Liver (tissue), 9 donors: ENCODE measurements around the gene ZC3H18. TPM values are rescaled to one million over a fixed set of nuclear protein-coding genes. Genes with fewer than 3 reads are reported as not detected.

Experiments used
- DNase-seq: peaks from one replicate; pipeline ENCODE4 v3.0.0-alpha.2; 2017; ENCODE audit warnings: low spot score
- H3K27ac ChIP-seq, 2 donors: one replicate each; pipeline ENCODE4 v1.7.0; 2013; ENCODE audit warnings: inconsistent platforms in 2 of 2, low read length in 2 of 2, control low read depth in 1 of 2, low read depth in 1 of 2, mild to moderate bottlenecking in 1 of 2
- H3K27me3 ChIP-seq, 4 donors: one replicate each; pipeline versions ENCODE4 v1.6.1 to v1.7.0; 2013; ENCODE audit warnings: low read length in 3 of 4, inconsistent platforms in 1 of 4, mild to moderate bottlenecking in 1 of 4, moderate library complexity in 1 of 4; ENCODE audit not compliant: control insufficient read depth in 4 of 4, insufficient read depth in 4 of 4
- H3K36me3 ChIP-seq, 4 donors: one replicate each; pipeline versions ENCODE4 v1.6.1 to v1.7.0; 2013; ENCODE audit warnings: low read length in 3 of 4, mild to moderate bottlenecking in 3 of 4, low read depth in 1 of 4, moderate library complexity in 1 of 4; ENCODE audit not compliant: control insufficient read depth in 4 of 4, insufficient read depth in 3 of 4
- H3K4me1 ChIP-seq, 4 donors: one replicate each; pipeline versions ENCODE4 v1.6.1 to v1.7.0; 2013; ENCODE audit warnings: low read length in 3 of 4, mild to moderate bottlenecking in 3 of 4, moderate library complexity in 1 of 4; ENCODE audit not compliant: control insufficient read depth in 4 of 4, insufficient read depth in 4 of 4
- H3K4me3 ChIP-seq, 3 donors: one replicate each; pipeline versions ENCODE4 v1.6.1 to v1.7.0; 2013; ENCODE audit warnings: low read length in 3 of 3, control low read depth in 1 of 3, low read depth in 1 of 3, mild to moderate bottlenecking in 1 of 3
- H3K9ac ChIP-seq, 2 donors: one replicate each; pipeline ENCODE4 v1.7.0; 2013; ENCODE audit warnings: low read length in 2 of 2, mild to moderate bottlenecking in 2 of 2, moderate library complexity in 2 of 2, control low read depth in 1 of 2, low read depth in 1 of 2
- H3K9me3 ChIP-seq, 4 donors: one replicate each; pipeline versions ENCODE4 v1.6.1 to v1.7.0; 2013; ENCODE audit warnings: low read length in 3 of 4; ENCODE audit not compliant: control insufficient read depth in 4 of 4
- EGR1 ChIP-seq, 2 donors: IDR thresholded peaks; 2 replicates each; pipeline ENCODE4 v1.6.1; 2016 to 2018; ENCODE audit warnings: antibody characterized with exemption in 2 of 2, low read depth in 2 of 2
- FOXA1 ChIP-seq: IDR thresholded peaks from 2 replicates; pipeline ENCODE4 v1.6.1; 2016; ENCODE audit warnings: antibody characterized with exemption
- FOXA2 ChIP-seq: IDR thresholded peaks from 2 replicates; pipeline ENCODE4 v1.6.1; 2016; ENCODE audit warnings: antibody characterized with exemption
- GABPA ChIP-seq, 2 donors: IDR thresholded peaks in 1 of 2; conservative IDR thresholded peaks in 1 of 2; 2 replicates each; pipeline ENCODE4 v1.6.1; 2016; ENCODE audit warnings: antibody characterized with exemption in 2 of 2, mild to moderate bottlenecking in 1 of 2, moderate library complexity in 1 of 2
- HNF4A ChIP-seq, 2 donors: conservative IDR thresholded peaks; 2 replicates each; pipeline ENCODE4 v1.6.1; 2016; ENCODE audit warnings: antibody characterized with exemption in 2 of 2, mild to moderate bottlenecking in 2 of 2
- HNF4G ChIP-seq: IDR thresholded peaks from 2 replicates; pipeline ENCODE4 v1.6.1; 2016; ENCODE audit warnings: antibody characterized with exemption
- JUND ChIP-seq, 2 donors: IDR thresholded peaks; 2 replicates each; pipeline ENCODE4 v1.6.1; 2016; ENCODE audit warnings: antibody characterized with exemption in 2 of 2
- NR2F2 ChIP-seq: IDR thresholded peaks from 2 replicates; pipeline ENCODE4 v1.6.1; 2016; ENCODE audit warnings: antibody characterized with exemption
- RAD21 ChIP-seq, 2 donors: IDR thresholded peaks; 2 replicates each; pipeline ENCODE4 v1.6.1; 2016; ENCODE audit warnings: antibody characterized with exemption in 2 of 2, mild to moderate bottlenecking in 2 of 2
- RXRA ChIP-seq, 2 donors: IDR thresholded peaks; 2 replicates each; pipeline ENCODE4 v1.6.1; 2017 to 2018; ENCODE audit warnings: antibody characterized with exemption in 2 of 2, mild to moderate bottlenecking in 1 of 2
- SP1 ChIP-seq: IDR thresholded peaks from 2 replicates; pipeline ENCODE4 v1.6.1; 2018; ENCODE audit warnings: antibody characterized with exemption, mild to moderate bottlenecking
- TAF1 ChIP-seq: conservative IDR thresholded peaks from 2 replicates; pipeline ENCODE4 v1.6.1; 2016; ENCODE audit warnings: antibody characterized with exemption, mild to moderate bottlenecking
- YY1 ChIP-seq: IDR thresholded peaks from 2 replicates; pipeline ENCODE4 v1.6.1; 2016; ENCODE audit warnings: antibody characterized with exemption, mild to moderate bottlenecking
- WGBS: extraction: QIAGEN DNeasy Blood & Tissue Kit; methylation state at CpG from one replicate; pipeline ENCODE4 v1.1.7; 2013; 5-methylcytosine and 5-hydroxymethylcytosine counted together
- polyA plus RNA-seq, 2 donors: library from polyadenylated mRNA; stranded (reverse) in 1 of 2; unstranded in 1 of 2; fragments of 200-250 nt in 1 of 2; fragments of >200 nt in 1 of 2; fragmentation: Nextera tagmentation in 1 of 2; extraction: Ambion mirVana in 1 of 2; gene quantifications; one replicate each; pipeline versions ENCODE4 v1.2.1 to v1.2.3, GENCODE V29; 2013 to 2015
- total RNA-seq, 2 donors: library from RNA; depleted of rRNA; stranded (reverse); fragments of >200 nt; gene quantifications; one replicate each; pipeline ENCODE4 v1.2.3, GENCODE V29; 2014
- TF ChIP-seq, protein P1 (sequence below): IDR thresholded peaks from 2 replicates; pipeline ENCODE4 v1.6.1; 2016; ENCODE audit warnings: antibody characterized with exemption
- TF ChIP-seq, protein P2 (sequence below): fragments of 150-350 bp; IDR thresholded peaks from 2 replicates; pipeline ENCODE4 v1.5.1; 2017; ENCODE audit warnings: improper control_type of control experiment, low read depth, low read length; ENCODE audit not compliant: missing input control
- TF ChIP-seq, protein P3 (sequence below): IDR thresholded peaks from 2 replicates; pipeline ENCODE4 v1.6.1; 2016; ENCODE audit warnings: antibody characterized with exemption
- TF ChIP-seq, protein P4 (sequence below): IDR thresholded peaks from 2 replicates; pipeline ENCODE4 v1.6.1; 2016; ENCODE audit warnings: antibody characterized with exemption, mild to moderate bottlenecking
- TF ChIP-seq, protein P5 (sequence below): IDR thresholded peaks from 2 replicates; pipeline ENCODE4 v1.6.1; 2016; ENCODE audit warnings: antibody characterized with exemption
- donor health status: healthy.
- donor health status: healthy.
- donor health status: healthy.
- donor health status: healthy.
- donor health status: healthy.

The ZC3H18 gene
- total and polyA plus RNA-seq, 4 donors = 10.2 to 10.9 (median 10.5) TPM

DNA sequence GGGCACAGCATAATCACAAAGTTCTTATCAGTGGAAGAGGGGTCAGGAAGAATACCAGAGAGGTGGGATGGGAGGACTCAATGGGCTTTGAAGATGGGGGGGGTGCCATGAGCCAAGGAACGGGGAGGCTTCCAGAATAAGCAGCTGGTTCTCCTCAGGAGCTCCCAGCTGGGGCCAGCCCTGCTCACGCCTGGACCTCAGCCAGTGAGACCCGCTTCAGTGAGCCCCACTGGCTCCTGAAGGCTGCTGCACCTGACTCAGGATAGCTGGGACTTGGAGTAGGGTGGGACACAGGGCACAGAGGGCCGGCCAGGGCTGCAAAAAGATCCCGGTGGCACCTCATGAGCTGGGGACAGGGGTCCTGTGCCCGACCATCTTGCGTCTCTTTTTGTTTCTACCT is 24.4 kb upstream of the ZC3H18 start:
- no peak for TF ChIP-seq GABPA (IDR thresholded peaks at IDR 0.05 in 1 of 2, conservative IDR thresholded peaks at IDR 0.05 in 1 of 2)
- TF ChIP-seq FOXA2 = no peak
- no peak for TF ChIP-seq FOXA1
- no peak for TF ChIP-seq EGR1 (IDR thresholded peaks at IDR 0.05; ENCODE audit: low read depth in 2 of 2)
- TF ChIP-seq, protein P1, sequence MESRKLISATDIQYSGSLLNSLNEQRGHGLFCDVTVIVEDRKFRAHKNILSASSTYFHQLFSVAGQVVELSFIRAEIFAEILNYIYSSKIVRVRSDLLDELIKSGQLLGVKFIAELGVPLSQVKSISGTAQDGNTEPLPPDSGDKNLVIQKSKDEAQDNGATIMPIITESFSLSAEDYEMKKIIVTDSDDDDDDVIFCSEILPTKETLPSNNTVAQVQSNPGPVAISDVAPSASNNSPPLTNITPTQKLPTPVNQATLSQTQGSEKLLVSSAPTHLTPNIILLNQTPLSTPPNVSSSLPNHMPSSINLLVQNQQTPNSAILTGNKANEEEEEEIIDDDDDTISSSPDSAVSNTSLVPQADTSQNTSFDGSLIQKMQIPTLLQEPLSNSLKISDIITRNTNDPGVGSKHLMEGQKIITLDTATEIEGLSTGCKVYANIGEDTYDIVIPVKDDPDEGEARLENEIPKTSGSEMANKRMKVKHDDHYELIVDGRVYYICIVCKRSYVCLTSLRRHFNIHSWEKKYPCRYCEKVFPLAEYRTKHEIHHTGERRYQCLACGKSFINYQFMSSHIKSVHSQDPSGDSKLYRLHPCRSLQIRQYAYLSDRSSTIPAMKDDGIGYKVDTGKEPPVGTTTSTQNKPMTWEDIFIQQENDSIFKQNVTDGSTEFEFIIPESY = no peak
- no peak for TF ChIP-seq JUND (IDR thresholded peaks at IDR 0.05)
- TF ChIP-seq RXRA (IDR thresholded peaks at IDR 0.05) = no peak
- no peak for TF ChIP-seq YY1
- TF ChIP-seq RAD21 (IDR thresholded peaks at IDR 0.05) = no peak
- TF ChIP-seq, protein P2, sequence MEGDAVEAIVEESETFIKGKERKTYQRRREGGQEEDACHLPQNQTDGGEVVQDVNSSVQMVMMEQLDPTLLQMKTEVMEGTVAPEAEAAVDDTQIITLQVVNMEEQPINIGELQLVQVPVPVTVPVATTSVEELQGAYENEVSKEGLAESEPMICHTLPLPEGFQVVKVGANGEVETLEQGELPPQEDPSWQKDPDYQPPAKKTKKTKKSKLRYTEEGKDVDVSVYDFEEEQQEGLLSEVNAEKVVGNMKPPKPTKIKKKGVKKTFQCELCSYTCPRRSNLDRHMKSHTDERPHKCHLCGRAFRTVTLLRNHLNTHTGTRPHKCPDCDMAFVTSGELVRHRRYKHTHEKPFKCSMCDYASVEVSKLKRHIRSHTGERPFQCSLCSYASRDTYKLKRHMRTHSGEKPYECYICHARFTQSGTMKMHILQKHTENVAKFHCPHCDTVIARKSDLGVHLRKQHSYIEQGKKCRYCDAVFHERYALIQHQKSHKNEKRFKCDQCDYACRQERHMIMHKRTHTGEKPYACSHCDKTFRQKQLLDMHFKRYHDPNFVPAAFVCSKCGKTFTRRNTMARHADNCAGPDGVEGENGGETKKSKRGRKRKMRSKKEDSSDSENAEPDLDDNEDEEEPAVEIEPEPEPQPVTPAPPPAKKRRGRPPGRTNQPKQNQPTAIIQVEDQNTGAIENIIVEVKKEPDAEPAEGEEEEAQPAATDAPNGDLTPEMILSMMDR = no peak
- TF ChIP-seq, protein P3, sequence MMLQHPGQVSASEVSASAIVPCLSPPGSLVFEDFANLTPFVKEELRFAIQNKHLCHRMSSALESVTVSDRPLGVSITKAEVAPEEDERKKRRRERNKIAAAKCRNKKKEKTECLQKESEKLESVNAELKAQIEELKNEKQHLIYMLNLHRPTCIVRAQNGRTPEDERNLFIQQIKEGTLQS = no peak
- 69% methylated on average over 7 of the region's 7 CpGs for WGBS

DNA sequence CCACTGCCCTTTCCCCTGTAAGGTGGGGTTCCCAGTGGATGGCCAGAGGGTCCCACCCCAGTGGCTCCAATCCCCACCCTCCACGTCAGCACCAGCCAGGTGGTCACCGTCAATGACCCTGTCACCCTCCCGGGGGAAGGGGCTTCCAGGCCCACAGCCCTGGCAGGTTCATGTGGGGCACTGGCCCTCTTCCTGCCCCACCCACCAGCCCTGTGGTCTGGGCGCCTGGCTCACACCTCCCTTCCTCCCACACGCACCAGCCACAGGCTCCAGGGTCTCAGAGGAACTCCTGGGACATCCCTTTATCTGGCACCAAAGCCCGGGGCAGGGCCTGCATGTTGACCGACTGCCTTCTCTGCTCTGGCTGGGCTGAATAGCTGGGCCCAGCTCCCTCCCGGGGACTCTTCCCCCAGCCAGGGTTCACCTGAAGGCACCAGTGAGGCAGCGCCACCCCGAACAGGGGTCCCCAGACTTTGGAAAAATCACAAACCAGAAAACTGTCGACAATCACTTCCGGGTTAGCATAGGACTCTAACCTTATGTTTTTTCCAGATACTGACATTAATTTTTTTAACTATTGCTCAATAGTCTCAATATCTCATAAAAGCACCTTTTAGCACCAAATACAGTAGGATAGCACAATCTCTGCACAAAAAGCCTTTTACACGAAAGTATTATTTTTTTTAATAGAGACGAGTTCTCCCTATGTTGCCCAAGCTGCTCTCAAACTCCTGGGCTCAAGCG is 21.9 kb upstream of the ZC3H18 start:
- peaks cover 0 to 1% (median 0%) of the 10 kb centered on the region in 4 donors for H3K27me3 ChIP-seq
- no peaks in the 10 kb centered on the region for H3K4me1 ChIP-seq
- H3K4me3 ChIP-seq = no peak overlapping the region
- no peak overlapping the region for H3K9ac ChIP-seq
- no peak for DNase-seq
- no peak overlapping the region for H3K27ac ChIP-seq
- peaks cover 0 to 3% (median 2%) of the 10 kb centered on the region in 4 donors for H3K9me3 ChIP-seq
- H3K36me3 ChIP-seq = no peaks in the 10 kb centered on the region
- WGBS = 69% methylated on average over 15 of the region's 15 CpGs
- TF ChIP-seq JUND (IDR thresholded peaks at IDR 0.05) (no peak), HNF4A (conservative IDR thresholded peaks at IDR 0.05) (no peak), HNF4G (no peak), FOXA1 (no peak), YY1 (no peak), NR2F2 (no peak), TAF1 (no peak), RAD21 (IDR thresholded peaks at IDR 0.05) (no peak), SP1 (no peak), EGR1 (IDR thresholded peaks at IDR 0.05; ENCODE audit: low read depth in 2 of 2) (no peak), GABPA (IDR thresholded peaks at IDR 0.05 in 1 of 2, conservative IDR thresholded peaks at IDR 0.05 in 1 of 2) (no peak)
- TF ChIP-seq, protein P3 = no peak
- TF ChIP-seq, protein P4, sequence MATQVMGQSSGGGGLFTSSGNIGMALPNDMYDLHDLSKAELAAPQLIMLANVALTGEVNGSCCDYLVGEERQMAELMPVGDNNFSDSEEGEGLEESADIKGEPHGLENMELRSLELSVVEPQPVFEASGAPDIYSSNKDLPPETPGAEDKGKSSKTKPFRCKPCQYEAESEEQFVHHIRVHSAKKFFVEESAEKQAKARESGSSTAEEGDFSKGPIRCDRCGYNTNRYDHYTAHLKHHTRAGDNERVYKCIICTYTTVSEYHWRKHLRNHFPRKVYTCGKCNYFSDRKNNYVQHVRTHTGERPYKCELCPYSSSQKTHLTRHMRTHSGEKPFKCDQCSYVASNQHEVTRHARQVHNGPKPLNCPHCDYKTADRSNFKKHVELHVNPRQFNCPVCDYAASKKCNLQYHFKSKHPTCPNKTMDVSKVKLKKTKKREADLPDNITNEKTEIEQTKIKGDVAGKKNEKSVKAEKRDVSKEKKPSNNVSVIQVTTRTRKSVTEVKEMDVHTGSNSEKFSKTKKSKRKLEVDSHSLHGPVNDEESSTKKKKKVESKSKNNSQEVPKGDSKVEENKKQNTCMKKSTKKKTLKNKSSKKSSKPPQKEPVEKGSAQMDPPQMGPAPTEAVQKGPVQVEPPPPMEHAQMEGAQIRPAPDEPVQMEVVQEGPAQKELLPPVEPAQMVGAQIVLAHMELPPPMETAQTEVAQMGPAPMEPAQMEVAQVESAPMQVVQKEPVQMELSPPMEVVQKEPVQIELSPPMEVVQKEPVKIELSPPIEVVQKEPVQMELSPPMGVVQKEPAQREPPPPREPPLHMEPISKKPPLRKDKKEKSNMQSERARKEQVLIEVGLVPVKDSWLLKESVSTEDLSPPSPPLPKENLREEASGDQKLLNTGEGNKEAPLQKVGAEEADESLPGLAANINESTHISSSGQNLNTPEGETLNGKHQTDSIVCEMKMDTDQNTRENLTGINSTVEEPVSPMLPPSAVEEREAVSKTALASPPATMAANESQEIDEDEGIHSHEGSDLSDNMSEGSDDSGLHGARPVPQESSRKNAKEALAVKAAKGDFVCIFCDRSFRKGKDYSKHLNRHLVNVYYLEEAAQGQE = no peak
- TF ChIP-seq, protein P1 = no peak
- TF ChIP-seq, protein P5, sequence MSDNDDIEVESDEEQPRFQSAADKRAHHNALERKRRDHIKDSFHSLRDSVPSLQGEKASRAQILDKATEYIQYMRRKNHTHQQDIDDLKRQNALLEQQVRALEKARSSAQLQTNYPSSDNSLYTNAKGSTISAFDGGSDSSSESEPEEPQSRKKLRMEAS = no peak
- TF ChIP-seq, protein P2 = no peak

More for the DNA sequence above, 24.4 kb upstream of the ZC3H18 start:
- Histone ChIP-seq H3K4me3 (no peak overlapping the region), H3K9me3 (peaks cover 7 to 12% (median 8%) of the 10 kb centered on the region in 4 donors), H3K27me3 (peaks cover 0 to 1% (median 0%) of the 10 kb centered on the region in 4 donors), H3K36me3 (no peaks in the 10 kb centered on the region), H3K4me1 (no peaks in the 10 kb centered on the region), H3K27ac (no peak overlapping the region), H3K9ac (no peak overlapping the region)
- DNase-seq = no peak
